IMR-90 (cell line): ENCODE data around the gene PSPN. TPM values are rescaled to one million over a fixed set of nuclear protein-coding genes. Genes with fewer than 3 reads are reported as not detected.
"Not testable (repeated sequence)": the region's sequence is repeated elsewhere in the genome, so short reads cannot be mapped to it uniquely, and the experiment has no call there.

Experiments used
- ATAC-seq: fragments of 200-7000 bp; cut with Tn5 transposase; 2 replicates; pipeline ENCODE4 v1.9.1; 2020; ENCODE audit warnings: low read depth, mild to moderate bottlenecking, moderate library complexity
- BruUV-seq: library from RNA; stranded (reverse); fragments of 400-500 nt; replicated peaks from 2 replicates; lab custom pipeline; 2021; lab: Mats Ljungman, UMichigan
- CTCF ChIA-PET: fragments of 300-600 bp; formaldehyde crosslinking; extraction: SDS; loops from one replicate; lab custom pipeline; 2021; ENCODE audit warnings: antibody characterized with exemption; lab: Yijun Ruan, JAX
- POLR2A ChIA-PET: fragments of 300-600 bp; sonication (Branson Sonifier 250); formaldehyde crosslinking; loops from one replicate; lab custom pipeline; 2022; ENCODE audit warnings: antibody characterized with exemption; ENCODE audit not compliant: unreplicated experiment; lab: Charles Lee
- DNase-seq: peaks from one replicate; pipeline ENCODE4 v3.0.0; 2013
- H2AFZ ChIP-seq: replicated peaks from 2 replicates; pipeline ENCODE3; 2013; ENCODE audit warnings: low read length, mild to moderate bottlenecking; ENCODE audit not compliant: poor library complexity
- H2AK5ac ChIP-seq: 2 replicates; pipeline ENCODE4 v1.6.1; 2013; ENCODE audit warnings: low read depth, low read length, inconsistent platforms
- H2AK9ac ChIP-seq: replicated peaks from 2 replicates; pipeline ENCODE3; 2013; ENCODE audit warnings: mild to moderate bottlenecking, low read depth, low read length, moderate library complexity; ENCODE audit not compliant: poor library complexity
- H2BK120ac ChIP-seq: 2 replicates; pipeline ENCODE4 v1.6.1; 2013; ENCODE audit warnings: low read depth, low read length, inconsistent platforms
- H2BK15ac ChIP-seq: 3 replicates; pipeline ENCODE4 v1.6.1; 2013; ENCODE audit warnings: low read depth, low read length, inconsistent platforms
- H2BK20ac ChIP-seq: 2 replicates; pipeline ENCODE4 v1.6.1; 2013; ENCODE audit warnings: low read depth, mild to moderate bottlenecking, inconsistent platforms, low read length, moderate library complexity
- H2BK5ac ChIP-seq: 2 replicates; pipeline ENCODE4 v1.6.1; 2013; ENCODE audit warnings: mild to moderate bottlenecking, low read depth, low read length, inconsistent platforms; ENCODE audit not compliant: poor library complexity, severe bottlenecking
- H3K14ac ChIP-seq: replicated peaks from 2 replicates; pipeline ENCODE4 v1.6.1; 2013; ENCODE audit warnings: low read depth, low read length, inconsistent platforms
- H3K18ac ChIP-seq: 2 replicates; pipeline ENCODE4 v1.6.1; 2013; ENCODE audit warnings: low read depth, low read length, control low read depth
- H3K23ac ChIP-seq: 2 replicates; pipeline ENCODE4 v1.6.1; 2013; ENCODE audit warnings: low read depth, low read length, inconsistent platforms
- H3K27ac ChIP-seq: 2 replicates; pipeline ENCODE4 v1.5.1; 2013; ENCODE audit warnings: mild to moderate bottlenecking, control low read depth, low read length; ENCODE audit not compliant: insufficient read depth
- H3K27me3 ChIP-seq: 2 replicates; pipeline ENCODE4 v1.6.1; 2013; ENCODE audit warnings: low read length; ENCODE audit not compliant: control insufficient read depth, insufficient read depth
- H3K36me3 ChIP-seq: 2 replicates; pipeline ENCODE4 v1.6.1; 2013; ENCODE audit warnings: low read length, mixed read lengths; ENCODE audit not compliant: control insufficient read depth, insufficient read depth
- H3K4ac ChIP-seq: 2 replicates; pipeline ENCODE4 v1.6.1; 2013; ENCODE audit warnings: low read depth, low read length, inconsistent platforms
- H3K4me1 ChIP-seq: 2 replicates; pipeline ENCODE4 v1.6.1; 2013; ENCODE audit warnings: low read length, mixed read lengths; ENCODE audit not compliant: control insufficient read depth, insufficient read depth
- H3K4me2 ChIP-seq: 2 replicates; pipeline ENCODE4 v1.6.1; 2013; ENCODE audit warnings: low read depth, mild to moderate bottlenecking, control low read depth, low read length, moderate library complexity
- H3K4me3 ChIP-seq: 2 replicates; pipeline ENCODE4 v1.5.1; 2013; ENCODE audit warnings: low read depth, mild to moderate bottlenecking, control low read depth, low read length, moderate library complexity; ENCODE audit not compliant: insufficient read depth
- H3K56ac ChIP-seq: 2 replicates; pipeline ENCODE4 v1.6.1; 2013; ENCODE audit warnings: low read length, inconsistent platforms; ENCODE audit not compliant: insufficient read depth; ENCODE audit errors: extremely low read depth
- H3K79me1 ChIP-seq, 2 experiments: 2 replicates each; pipeline ENCODE4 v1.6.1; 2013; ENCODE audit warnings: low read length in 2 of 2, inconsistent platforms in 1 of 2, low read depth in 1 of 2
- H3K9ac ChIP-seq: 2 replicates; pipeline ENCODE4 v1.6.1; 2013; ENCODE audit warnings: low read depth, low read length, control low read depth
- H3K9me1 ChIP-seq: 2 replicates; pipeline ENCODE4 v1.6.1; 2013; ENCODE audit warnings: low read length, inconsistent platforms; ENCODE audit not compliant: insufficient read depth
- H3K9me3 ChIP-seq: 2 replicates; pipeline ENCODE4 v1.6.1; 2013; ENCODE audit warnings: low read length; ENCODE audit not compliant: control insufficient read depth, insufficient read depth
- H4K20me1 ChIP-seq: 2 replicates; pipeline ENCODE4 v1.6.1; 2013; ENCODE audit warnings: low read length, inconsistent platforms; ENCODE audit not compliant: insufficient read depth
- H4K5ac ChIP-seq: 2 replicates; pipeline ENCODE4 v1.6.1; 2013; ENCODE audit warnings: mild to moderate bottlenecking, low read depth, low read length, control low read depth
- H4K8ac ChIP-seq, 2 experiments: 2 replicates each; pipeline ENCODE4 v1.6.1; 2013; ENCODE audit warnings: low read depth in 2 of 2, low read length in 2 of 2, control low read depth in 1 of 2, inconsistent platforms in 1 of 2
- H4K91ac ChIP-seq: 2 replicates; pipeline ENCODE4 v1.6.1; 2013; ENCODE audit warnings: low read depth, low read length, inconsistent platforms; ENCODE audit not compliant: insufficient read depth
- MAFK ChIP-seq: IDR thresholded peaks from 2 replicates; pipeline ENCODE4 v1.6.1; 2012; ENCODE audit warnings: low read depth, low read length, improper control_type of control experiment
- MAZ ChIP-seq: IDR thresholded peaks from 2 replicates; pipeline ENCODE4 v1.6.1; 2012; ENCODE audit warnings: low read depth, mild to moderate bottlenecking, low read length, improper control_type of control experiment, moderate library complexity, borderline replicate concordance
- NFE2L2 ChIP-seq: fragments of 150-350 bp; IDR thresholded peaks from 2 replicates; pipeline ENCODE4 v1.6.1; 2016; ENCODE audit warnings: low read depth, mild to moderate bottlenecking, low read length
- WGBS, 2 experiments: methylation state at CpG; one replicate each; pipeline versions ENCODE4 v1.1.5 to v1.1.7; 2013; ENCODE audit warnings: missing lambda C conversion rate in 2 of 2; ENCODE audit not compliant: insufficient read length in 1 of 2; ENCODE audit errors: extremely low coverage in 2 of 2; 5-methylcytosine and 5-hydroxymethylcytosine counted together
- dilution Hi-C: fragments of 300-500 bp; cut with HindIII; formaldehyde crosslinking; loops from one replicate; pipeline ENCODE4 v1.14.3; 2018; ENCODE audit warnings: low sequenced_read_pairs; ENCODE audit not compliant: unreplicated experiment
- in situ Hi-C: fragments of 300-500 bp; cut with MboI; formaldehyde crosslinking; loops from 3 replicates; pipeline ENCODE4 v1.14.3; 2019; ENCODE audit warnings: low sequenced_read_pairs, inconsistent platforms, mixed read lengths
- intact Hi-C: fragments of 100-400 bp; cut with micrococcal nuclease; formaldehyde crosslinking; loops from 2 replicates; pipeline ENCODE4 v1.10.0; 2022
- polyA plus RNA-seq, 3 experiments: library from polyadenylated mRNA; depleted of rRNA; stranded (reverse); fragments of >200 nt; gene quantifications; 2 replicates each; pipeline ENCODE4 v1.2.3, GENCODE V29; 2012; ENCODE audit warnings: low replicate concordance in 1 of 3
- total RNA-seq: library from RNA; depleted of rRNA; stranded (reverse); fragments of >200 nt; gene quantifications from 2 replicates; pipeline ENCODE4 v1.2.3, GENCODE V29; 2012

Gene PSPN
- total and polyA plus RNA-seq, 2 of the 4 experiments (the other 2 are of a cell fraction) = 0.34 to 0.54 TPM

- Histone ChIP-seq H3K4me3 (no peak overlapping the region), H3K23ac (no peak overlapping the region), H4K8ac (no peak overlapping the region), H3K56ac (no peak overlapping the region), H3K9ac (no peak overlapping the region), H2AFZ (no peak overlapping the region), H4K20me1 (no peaks in the 10 kb centered on the region), H2BK120ac (no peak overlapping the region), H3K27ac (no peak overlapping the region), H3K14ac (no peak overlapping the region), H3K4me1 (no peaks in the 10 kb centered on the region), H3K18ac (no peak overlapping the region), H2BK15ac (no peak overlapping the region), H3K36me3 (no peaks in the 10 kb centered on the region), H2AK5ac (no peak overlapping the region), H3K9me3 (no peaks in the 10 kb centered on the region), H4K91ac (no peak overlapping the region), H2AK9ac (no peak overlapping the region), H3K79me1 (no peaks in the 10 kb centered on the region), H3K9me1 (no peaks in the 10 kb centered on the region), H3K4ac (no peak overlapping the region), H2BK5ac (no peak overlapping the region), H2BK20ac (no peak overlapping the region), H3K27me3 (no peaks in the 10 kb centered on the region; the same call in 1 of the 2 replicates), H4K5ac (no peak overlapping the region), H3K4me2 (no peak overlapping the region)
- dilution Hi-C loops = no loop called here
- ATAC-seq = no peak
- 80% methylated on average over 1 of the region's 2 CpGs; no CpG with 5 or more reads in 1 of the 2 experiments for WGBS, 2 experiments
- no peak for DNase-seq
- CTCF ChIA-PET = no interaction called here
- intact Hi-C loops = no loop called here
- in situ Hi-C loops = no loop called here
- POLR2A ChIA-PET = no interaction called here
- no TSS peak for BruUV-seq
- TF ChIP-seq MAFK = no peak
- TF ChIP-seq MAZ = no peak
- TF ChIP-seq NFE2L2 = no peak
These were observed 25.0 kb downstream of the PSPN start for GRCh38 chr19:6350688-6351087.

- H3K4me1 ChIP-seq, H3K9me1 ChIP-seq, in situ Hi-C loops, H3K9me3 ChIP-seq, H4K8ac ChIP-seq, H3K4me3 ChIP-seq, H4K20me1 ChIP-seq, ATAC-seq, H3K18ac ChIP-seq, H2BK15ac ChIP-seq, H3K23ac ChIP-seq, H2BK20ac ChIP-seq, H3K27ac ChIP-seq, DNase-seq, H2BK120ac ChIP-seq, H3K56ac ChIP-seq, H3K79me1 ChIP-seq, H2BK5ac ChIP-seq, H3K36me3 ChIP-seq, H3K14ac ChIP-seq, H2AK5ac ChIP-seq, BruUV-seq, H2AFZ ChIP-seq, H3K9ac ChIP-seq, H3K4me2 ChIP-seq, H4K91ac ChIP-seq, intact Hi-C loops, H3K4ac ChIP-seq, CTCF ChIA-PET, H3K27me3 ChIP-seq, H4K5ac ChIP-seq, dilution Hi-C loops, H2AK9ac ChIP-seq, POLR2A ChIA-PET: not testable (repeated sequence)
- WGBS, 2 experiments = no CpG with 5 or more reads among the region's 2 CpGs
These were observed 26.5 kb downstream of the PSPN start for GRCh38 chr19:6349271-6349670.
